Esophagus squamous epithelium (tissue), 4 donors: ENCODE measurements around the gene CREB3L1.

Source experiments
- CTCF ChIP-seq, 6 experiments: fragments of 450-650 bp in 4 of 6; fragments of 200-600 bp in 2 of 6; sonication (generic) in 2 of 6; IDR thresholded peaks; one replicate each; pipeline ENCODE4 v1.5.1; 2016 to 2019; ENCODE audit warnings: antibody characterized with exemption in 6 of 6, mild to moderate bottlenecking in 4 of 6, moderate library complexity in 4 of 6
- POLR2A ChIP-seq, 4 donors: fragments of 450-650 bp; IDR thresholded peaks; one replicate each; pipeline ENCODE4 v1.6.1; 2017; ENCODE audit warnings: antibody characterized with exemption in 4 of 4, mild to moderate bottlenecking in 4 of 4, moderate library complexity in 3 of 4

- no peak for TF ChIP-seq CTCF (IDR thresholded peaks at IDR 0.05)
- no peak for TF ChIP-seq POLR2A (IDR thresholded peaks at IDR 0.05)
Measured at GRCh38 chr11:46248289-46249102, 29.0 kb upstream of the CREB3L1 start.
